GM23338 (cell line): ENCODE data around the gene HSPB9. TPM values are rescaled to one million over a fixed set of nuclear protein-coding genes. Genes with fewer than 3 reads are reported as not detected.

Experiments
- ATAC-seq: fragments of 200-7000 bp; cut with Tn5 transposase; 3 replicates; pipeline ENCODE4 v1.9.1; 2020
- DNase-seq: peaks from one replicate; pipeline ENCODE4 v3.0.0-alpha.2; 2015; ENCODE audit warnings: low spot score
- H2AFZ ChIP-seq: fragments of 200-600 bp; sonication (generic); 2 replicates; pipeline ENCODE4 v1.8.0; 2016; ENCODE audit warnings: antibody characterized with exemption, mild to moderate bottlenecking, moderate library complexity
- H3F3A ChIP-seq: fragments of 200-600 bp; sonication (generic); replicated peaks from 2 replicates; pipeline ENCODE4 v1.8.0; 2017; ENCODE audit warnings: antibody characterized with exemption, mixed run types, low read depth
- H3K27ac ChIP-seq: fragments of 200-600 bp; sonication (generic); 2 replicates; pipeline ENCODE4 v1.6.1; 2016; ENCODE audit warnings: low read depth
- H3K27me3 ChIP-seq: fragments of 200-600 bp; sonication (generic); 2 replicates; pipeline ENCODE4 v1.8.0; 2016; ENCODE audit warnings: mild to moderate bottlenecking, mixed run types, moderate library complexity; ENCODE audit not compliant: insufficient read depth
- H3K36me3 ChIP-seq: fragments of 200-600 bp; sonication (generic); 2 replicates; pipeline ENCODE4 v1.8.0; 2016; ENCODE audit warnings: mild to moderate bottlenecking; ENCODE audit not compliant: insufficient read depth
- H3K4me1 ChIP-seq: fragments of 200-600 bp; sonication (generic); 2 replicates; pipeline ENCODE4 v1.8.0; 2016; ENCODE audit warnings: mild to moderate bottlenecking, moderate library complexity; ENCODE audit not compliant: insufficient read depth
- H3K4me2 ChIP-seq: fragments of 200-600 bp; sonication (generic); 2 replicates; pipeline ENCODE4 v1.7.1; 2017; ENCODE audit warnings: mixed run types
- H3K4me3 ChIP-seq: fragments of 200-600 bp; sonication (generic); 2 replicates; pipeline ENCODE4 v1.6.1; 2016; ENCODE audit warnings: mixed run types
- H3K79me2 ChIP-seq: fragments of 200-600 bp; sonication (generic); replicated peaks from 2 replicates; pipeline ENCODE4 v1.8.0; 2017; ENCODE audit warnings: mild to moderate bottlenecking; ENCODE audit not compliant: insufficient read depth
- H3K9me2 ChIP-seq: fragments of 200-600 bp; sonication (generic); 2 replicates; pipeline ENCODE4 v1.8.0; 2017; ENCODE audit not compliant: insufficient read depth
- H4K20me1 ChIP-seq: fragments of 200-600 bp; sonication (generic); replicated peaks from 2 replicates; pipeline ENCODE4 v1.8.0; 2017; ENCODE audit warnings: mild to moderate bottlenecking; ENCODE audit not compliant: insufficient read depth
- H3K27ac Mint-ChIP-seq: 2 replicates; pipeline ENCODE4 v1.8.0; 2020; ENCODE audit warnings: inconsistent platforms, mild to moderate bottlenecking, moderate library complexity, mixed read lengths
- H3K27me3 Mint-ChIP-seq: 3 replicates; pipeline ENCODE4 v1.8.0; 2022; ENCODE audit warnings: low read depth, mild to moderate bottlenecking, moderate library complexity, mixed read lengths, inconsistent platforms; ENCODE audit not compliant: insufficient read depth, poor library complexity
- H3K36me3 Mint-ChIP-seq: 3 replicates; pipeline ENCODE4 v1.8.0; 2021; ENCODE audit warnings: low read depth, mild to moderate bottlenecking, inconsistent platforms, moderate library complexity, mixed read lengths
- H3K4me1 Mint-ChIP-seq: 3 replicates; pipeline ENCODE4 v1.8.0; 2020; ENCODE audit warnings: mild to moderate bottlenecking, inconsistent platforms, mixed read lengths
- H3K4me3 Mint-ChIP-seq: 3 replicates; pipeline ENCODE4 v1.8.0; 2021; ENCODE audit warnings: moderate library complexity, mild to moderate bottlenecking, inconsistent platforms, mixed read lengths
- H3K9me3 Mint-ChIP-seq: 3 replicates; pipeline ENCODE4 v1.8.0; 2020; ENCODE audit warnings: moderate library complexity, mild to moderate bottlenecking, inconsistent platforms, mixed read lengths
- CREB1 ChIP-seq: fragments of 250-450 bp; sonication (Bioruptor Pico); IDR thresholded peaks from 2 replicates; pipeline ENCODE4 v1.5.0; 2020; ENCODE audit warnings: low read depth, mild to moderate bottlenecking, moderate library complexity
- EZH2 ChIP-seq: fragments of 200-600 bp; sonication (generic); IDR thresholded peaks from one replicate; pipeline ENCODE4 v1.8.0; 2017; ENCODE audit warnings: antibody characterized with exemption, mild to moderate bottlenecking, low read depth; ENCODE audit not compliant: unreplicated experiment
- EZH2phosphoT487 ChIP-seq: fragments of 200-600 bp; sonication (generic); IDR thresholded peaks from one replicate; pipeline ENCODE4 v1.8.1; 2018; ENCODE audit warnings: antibody characterized with exemption; ENCODE audit not compliant: unreplicated experiment
- JUNB ChIP-seq: IDR thresholded peaks from one replicate; pipeline ENCODE4 v1.6.1; 2016; ENCODE audit warnings: antibody characterized with exemption; ENCODE audit not compliant: unreplicated experiment
- NANOG ChIP-seq: IDR thresholded peaks from 2 replicates; pipeline ENCODE4 v1.6.1; 2016; ENCODE audit warnings: antibody characterized with exemption, borderline replicate concordance
- POLR2AphosphoS5 ChIP-seq: IDR thresholded peaks from 2 replicates; pipeline ENCODE4 v1.6.1; 2016; ENCODE audit warnings: antibody characterized with exemption, low read depth
- REST ChIP-seq: IDR thresholded peaks from one replicate; pipeline ENCODE4 v1.6.1; 2018; ENCODE audit warnings: antibody characterized with exemption; ENCODE audit not compliant: unreplicated experiment
- STAT1 ChIP-seq: IDR thresholded peaks from one replicate; pipeline ENCODE4 v1.6.1; 2016; ENCODE audit warnings: antibody characterized with exemption; ENCODE audit not compliant: unreplicated experiment
- ZNF114 ChIP-seq: fragments of 250-450 bp; sonication (Bioruptor Pico); IDR thresholded peaks from 2 replicates; pipeline ENCODE4 v1.5.0; 2020; ENCODE audit warnings: mild to moderate bottlenecking, moderate library complexity
- ZNF331 ChIP-seq: fragments of 250-450 bp; sonication (Bioruptor Pico); IDR thresholded peaks from 2 replicates; pipeline ENCODE4 v1.5.0; 2020; ENCODE audit warnings: low read depth, mild to moderate bottlenecking, moderate library complexity
- polyA plus RNA-seq: library from polyadenylated mRNA; unstranded; fragments of >200 nt; fragmentation: Nextera tagmentation; extraction: Ambion mirVana; gene quantifications from 2 replicates; pipeline ENCODE4 v1.2.1, GENCODE V29; 2016
- total RNA-seq: library from RNA; depleted of rRNA; stranded (reverse); fragments of >200 nt; shearing (Covaris generic); gene quantifications from 2 replicates; pipeline ENCODE4 v1.2.3, GENCODE V29; 2014
- TF ChIP-seq, protein P1 (sequence below), 2 experiments: fragments of 200-600 bp in 1 of 2; sonication (generic) in 1 of 2; conservative IDR thresholded peaks; 2 replicates each; pipeline versions ENCODE4 v1.5.1 to v1.6.1; 2016 to 2017; ENCODE audit warnings: antibody characterized with exemption in 2 of 2, low read depth in 2 of 2, mild to moderate bottlenecking in 2 of 2, moderate library complexity in 1 of 2
- TF ChIP-seq, protein P2 (sequence below): fragments of 250-450 bp; sonication (Bioruptor Pico); IDR thresholded peaks from 2 replicates; pipeline ENCODE4 v1.5.0; 2020; ENCODE audit warnings: mild to moderate bottlenecking, moderate library complexity
- TF ChIP-seq, protein P3 (sequence below): IDR thresholded peaks from 2 replicates; pipeline ENCODE4 v1.6.1; 2016; ENCODE audit warnings: antibody characterized with exemption

HSPB9 gene
- total and polyA plus RNA-seq, 2 experiments from 2014 or later, result 0.31 to 0.52 TPM

- H3K4me1 ChIP-seq, result no peaks in the 10 kb centered on the region
- H3K27ac ChIP-seq, result no peak overlapping the region
- ATAC-seq (no peak), DNase-seq (no peak)
- Mint-ChIP-seq H3K9me3 (no peaks in the 10 kb centered on the region), H3K27me3 (peaks cover 4% of the 10 kb centered on the region), H3K4me1 (peaks cover 13% of the 10 kb centered on the region; the same call in 2 of the 3 replicates), H3K36me3 (no peaks in the 10 kb centered on the region), H3K4me3 (no peak overlapping the region), H3K27ac (no peak overlapping the region)
- H3K36me3 ChIP-seq, result no peaks in the 10 kb centered on the region
- no peaks in the 10 kb centered on the region for H3K27me3 ChIP-seq
- H3K79me2 ChIP-seq, result no peaks in the 10 kb centered on the region
- H2AFZ ChIP-seq, result no peak overlapping the region
- no peaks in the 10 kb centered on the region for H3F3A ChIP-seq
- no peaks in the 10 kb centered on the region for H4K20me1 ChIP-seq
- H3K4me3 ChIP-seq, result no peak overlapping the region
- TF ChIP-seq ZNF114 (CRISPR knock-in tag) (no peak), JUNB (no peak), STAT1 (no peak), POLR2AphosphoS5 (no peak), NANOG (no peak), ZNF331 (CRISPR knock-in tag) (no peak), REST (no peak), EZH2phosphoT487 (no peak), CREB1 (no peak), EZH2 (no peak)
- TF ChIP-seq, protein P1, sequence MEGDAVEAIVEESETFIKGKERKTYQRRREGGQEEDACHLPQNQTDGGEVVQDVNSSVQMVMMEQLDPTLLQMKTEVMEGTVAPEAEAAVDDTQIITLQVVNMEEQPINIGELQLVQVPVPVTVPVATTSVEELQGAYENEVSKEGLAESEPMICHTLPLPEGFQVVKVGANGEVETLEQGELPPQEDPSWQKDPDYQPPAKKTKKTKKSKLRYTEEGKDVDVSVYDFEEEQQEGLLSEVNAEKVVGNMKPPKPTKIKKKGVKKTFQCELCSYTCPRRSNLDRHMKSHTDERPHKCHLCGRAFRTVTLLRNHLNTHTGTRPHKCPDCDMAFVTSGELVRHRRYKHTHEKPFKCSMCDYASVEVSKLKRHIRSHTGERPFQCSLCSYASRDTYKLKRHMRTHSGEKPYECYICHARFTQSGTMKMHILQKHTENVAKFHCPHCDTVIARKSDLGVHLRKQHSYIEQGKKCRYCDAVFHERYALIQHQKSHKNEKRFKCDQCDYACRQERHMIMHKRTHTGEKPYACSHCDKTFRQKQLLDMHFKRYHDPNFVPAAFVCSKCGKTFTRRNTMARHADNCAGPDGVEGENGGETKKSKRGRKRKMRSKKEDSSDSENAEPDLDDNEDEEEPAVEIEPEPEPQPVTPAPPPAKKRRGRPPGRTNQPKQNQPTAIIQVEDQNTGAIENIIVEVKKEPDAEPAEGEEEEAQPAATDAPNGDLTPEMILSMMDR (conservative IDR thresholded peaks at IDR 0.05; ENCODE audit: low read depth in 2 of 2), result no peak
- TF ChIP-seq, protein P2, sequence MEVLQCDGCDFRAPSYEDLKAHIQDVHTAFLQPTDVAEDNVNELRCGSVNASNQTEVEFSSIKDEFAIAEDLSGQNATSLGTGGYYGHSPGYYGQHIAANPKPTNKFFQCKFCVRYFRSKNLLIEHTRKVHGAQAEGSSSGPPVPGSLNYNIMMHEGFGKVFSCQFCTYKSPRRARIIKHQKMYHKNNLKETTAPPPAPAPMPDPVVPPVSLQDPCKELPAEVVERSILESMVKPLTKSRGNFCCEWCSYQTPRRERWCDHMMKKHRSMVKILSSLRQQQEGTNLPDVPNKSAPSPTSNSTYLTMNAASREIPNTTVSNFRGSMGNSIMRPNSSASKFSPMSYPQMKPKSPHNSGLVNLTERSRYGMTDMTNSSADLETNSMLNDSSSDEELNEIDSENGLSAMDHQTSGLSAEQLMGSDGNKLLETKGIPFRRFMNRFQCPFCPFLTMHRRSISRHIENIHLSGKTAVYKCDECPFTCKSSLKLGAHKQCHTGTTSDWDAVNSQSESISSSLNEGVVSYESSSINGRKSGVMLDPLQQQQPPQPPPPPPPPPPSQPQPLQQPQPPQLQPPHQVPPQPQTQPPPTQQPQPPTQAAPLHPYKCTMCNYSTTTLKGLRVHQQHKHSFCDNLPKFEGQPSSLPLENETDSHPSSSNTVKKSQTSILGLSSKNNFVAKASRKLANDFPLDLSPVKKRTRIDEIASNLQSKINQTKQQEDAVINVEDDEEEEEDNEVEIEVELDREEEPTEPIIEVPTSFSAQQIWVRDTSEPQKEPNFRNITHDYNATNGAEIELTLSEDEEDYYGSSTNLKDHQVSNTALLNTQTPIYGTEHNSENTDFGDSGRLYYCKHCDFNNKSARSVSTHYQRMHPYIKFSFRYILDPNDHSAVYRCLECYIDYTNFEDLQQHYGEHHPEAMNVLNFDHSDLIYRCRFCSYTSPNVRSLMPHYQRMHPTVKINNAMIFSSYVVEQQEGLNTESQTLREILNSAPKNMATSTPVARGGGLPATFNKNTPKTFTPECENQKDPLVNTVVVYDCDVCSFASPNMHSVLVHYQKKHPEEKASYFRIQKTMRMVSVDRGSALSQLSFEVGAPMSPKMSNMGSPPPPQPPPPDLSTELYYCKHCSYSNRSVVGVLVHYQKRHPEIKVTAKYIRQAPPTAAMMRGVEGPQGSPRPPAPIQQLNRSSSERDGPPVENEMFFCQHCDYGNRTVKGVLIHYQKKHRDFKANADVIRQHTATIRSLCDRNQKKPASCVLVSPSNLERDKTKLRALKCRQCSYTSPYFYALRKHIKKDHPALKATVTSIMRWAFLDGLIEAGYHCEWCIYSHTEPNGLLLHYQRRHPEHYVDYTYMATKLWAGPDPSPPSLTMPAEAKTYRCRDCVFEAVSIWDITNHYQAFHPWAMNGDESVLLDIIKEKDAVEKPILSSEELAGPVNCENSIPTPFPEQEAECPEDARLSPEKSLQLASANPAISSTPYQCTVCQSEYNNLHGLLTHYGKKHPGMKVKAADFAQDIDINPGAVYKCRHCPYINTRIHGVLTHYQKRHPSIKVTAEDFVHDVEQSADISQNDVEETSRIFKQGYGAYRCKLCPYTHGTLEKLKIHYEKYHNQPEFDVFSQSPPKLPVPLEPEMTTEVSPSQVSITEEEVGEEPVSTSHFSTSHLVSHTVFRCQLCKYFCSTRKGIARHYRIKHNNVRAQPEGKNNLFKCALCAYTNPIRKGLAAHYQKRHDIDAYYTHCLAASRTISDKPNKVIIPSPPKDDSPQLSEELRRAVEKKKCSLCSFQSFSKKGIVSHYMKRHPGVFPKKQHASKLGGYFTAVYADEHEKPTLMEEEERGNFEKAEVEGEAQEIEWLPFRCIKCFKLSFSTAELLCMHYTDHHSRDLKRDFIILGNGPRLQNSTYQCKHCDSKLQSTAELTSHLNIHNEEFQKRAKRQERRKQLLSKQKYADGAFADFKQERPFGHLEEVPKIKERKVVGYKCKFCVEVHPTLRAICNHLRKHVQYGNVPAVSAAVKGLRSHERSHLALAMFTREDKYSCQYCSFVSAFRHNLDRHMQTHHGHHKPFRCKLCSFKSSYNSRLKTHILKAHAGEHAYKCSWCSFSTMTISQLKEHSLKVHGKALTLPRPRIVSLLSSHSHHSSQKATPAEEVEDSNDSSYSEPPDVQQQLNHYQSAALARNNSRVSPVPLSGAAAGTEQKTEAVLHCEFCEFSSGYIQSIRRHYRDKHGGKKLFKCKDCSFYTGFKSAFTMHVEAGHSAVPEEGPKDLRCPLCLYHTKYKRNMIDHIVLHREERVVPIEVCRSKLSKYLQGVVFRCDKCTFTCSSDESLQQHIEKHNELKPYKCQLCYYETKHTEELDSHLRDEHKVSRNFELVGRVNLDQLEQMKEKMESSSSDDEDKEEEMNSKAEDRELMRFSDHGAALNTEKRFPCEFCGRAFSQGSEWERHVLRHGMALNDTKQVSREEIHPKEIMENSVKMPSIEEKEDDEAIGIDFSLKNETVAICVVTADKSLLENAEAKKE (CRISPR knock-in tag), result no peak
- TF ChIP-seq, protein P3, sequence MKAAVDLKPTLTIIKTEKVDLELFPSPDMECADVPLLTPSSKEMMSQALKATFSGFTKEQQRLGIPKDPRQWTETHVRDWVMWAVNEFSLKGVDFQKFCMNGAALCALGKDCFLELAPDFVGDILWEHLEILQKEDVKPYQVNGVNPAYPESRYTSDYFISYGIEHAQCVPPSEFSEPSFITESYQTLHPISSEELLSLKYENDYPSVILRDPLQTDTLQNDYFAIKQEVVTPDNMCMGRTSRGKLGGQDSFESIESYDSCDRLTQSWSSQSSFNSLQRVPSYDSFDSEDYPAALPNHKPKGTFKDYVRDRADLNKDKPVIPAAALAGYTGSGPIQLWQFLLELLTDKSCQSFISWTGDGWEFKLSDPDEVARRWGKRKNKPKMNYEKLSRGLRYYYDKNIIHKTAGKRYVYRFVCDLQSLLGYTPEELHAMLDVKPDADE, result no peak
- no peak overlapping the region for H3K4me2 ChIP-seq
- no peaks in the 10 kb centered on the region for H3K9me2 ChIP-seq
Observed at GRCh38 chr17:42078396-42079043, 44.1 kb upstream of the HSPB9 start.
